ENCODE results near the gene NBR1. TPM values are rescaled to one million over a fixed set of nuclear protein-coding genes. Genes with fewer than 3 reads are reported as not detected.
"Not testable (repeated sequence)": the region's sequence is repeated elsewhere in the genome, so short reads cannot be mapped to it uniquely, and the experiment has no call there.

The NBR1 gene
- total RNA-seq, 3 donors from 2014 or later = 116 to 164 (median 119) TPM

GRCh38 chr17:43226393-43226792 is 55.4 kb downstream of the NBR1 start:
- no peaks in the 10 kb centered on the region for H3K9me3 ChIP-seq
- no peaks in the 10 kb centered on the region for H3K36me3 ChIP-seq (ENCODE audit: low read depth)
- no peaks in the 10 kb centered on the region for H3K4me1 ChIP-seq (ENCODE audit: low read depth)
- ATAC-seq (no peak), DNase-seq (no peak)
- TF ChIP-seq, protein P1, sequence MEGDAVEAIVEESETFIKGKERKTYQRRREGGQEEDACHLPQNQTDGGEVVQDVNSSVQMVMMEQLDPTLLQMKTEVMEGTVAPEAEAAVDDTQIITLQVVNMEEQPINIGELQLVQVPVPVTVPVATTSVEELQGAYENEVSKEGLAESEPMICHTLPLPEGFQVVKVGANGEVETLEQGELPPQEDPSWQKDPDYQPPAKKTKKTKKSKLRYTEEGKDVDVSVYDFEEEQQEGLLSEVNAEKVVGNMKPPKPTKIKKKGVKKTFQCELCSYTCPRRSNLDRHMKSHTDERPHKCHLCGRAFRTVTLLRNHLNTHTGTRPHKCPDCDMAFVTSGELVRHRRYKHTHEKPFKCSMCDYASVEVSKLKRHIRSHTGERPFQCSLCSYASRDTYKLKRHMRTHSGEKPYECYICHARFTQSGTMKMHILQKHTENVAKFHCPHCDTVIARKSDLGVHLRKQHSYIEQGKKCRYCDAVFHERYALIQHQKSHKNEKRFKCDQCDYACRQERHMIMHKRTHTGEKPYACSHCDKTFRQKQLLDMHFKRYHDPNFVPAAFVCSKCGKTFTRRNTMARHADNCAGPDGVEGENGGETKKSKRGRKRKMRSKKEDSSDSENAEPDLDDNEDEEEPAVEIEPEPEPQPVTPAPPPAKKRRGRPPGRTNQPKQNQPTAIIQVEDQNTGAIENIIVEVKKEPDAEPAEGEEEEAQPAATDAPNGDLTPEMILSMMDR (IDR thresholded peaks at IDR 0.05) = no peak
- intact Hi-C loops (cut with DNase I, micrococcal nuclease) = no loop called here
- no peak overlapping the region for H3K4me3 ChIP-seq

GRCh38 chr17:43228020-43228782 is 57.2 kb downstream of the NBR1 start, which contains the start of gene CCDC200:
CCDC200 (minus strand) TSS chr17:43228623; CDS start chr17:43228554, 69 bp downstream.
- H3K4me3 ChIP-seq; H3K9me3 ChIP-seq; ATAC-seq; H3K4me1 ChIP-seq (ENCODE audit: low read depth); intact Hi-C loops (cut with DNase I, micrococcal nuclease); H3K36me3 ChIP-seq (ENCODE audit: low read depth); DNase-seq: not testable (repeated sequence)

GRCh38 chr17:43231205-43232020 is 60.4 kb downstream of the NBR1 start:
- H3K36me3 ChIP-seq (ENCODE audit: low read depth); H3K4me1 ChIP-seq (ENCODE audit: low read depth); H3K9me3 ChIP-seq; DNase-seq; intact Hi-C loops (cut with DNase I, micrococcal nuclease); ATAC-seq; H3K4me3 ChIP-seq: not testable (repeated sequence)

GRCh38 chr17:43232021-43232699 is 61.1 kb downstream of the NBR1 start:
- H3K9me3 ChIP-seq; H3K4me1 ChIP-seq (ENCODE audit: low read depth); intact Hi-C loops (cut with DNase I, micrococcal nuclease): not testable (repeated sequence)

DNA sequence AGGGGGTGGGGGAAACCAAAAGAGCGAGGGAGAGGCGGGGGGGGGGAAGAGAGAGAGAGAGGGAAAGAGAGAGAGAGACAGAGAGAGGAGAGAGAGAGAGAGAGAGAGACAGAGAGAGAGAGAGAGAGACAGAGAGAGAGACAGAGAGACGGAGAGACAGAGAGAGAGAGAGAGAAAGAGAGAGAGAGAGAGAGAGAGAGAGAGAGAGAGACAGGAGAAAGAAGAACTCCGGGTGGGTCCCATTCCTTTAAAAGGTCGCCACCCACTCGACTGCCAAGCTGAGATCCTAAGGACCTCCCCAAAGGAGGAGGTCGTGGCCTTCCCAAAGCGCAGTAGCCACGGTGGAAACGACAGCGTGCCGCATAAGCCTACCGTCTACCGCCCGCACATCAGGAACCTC is 62.2 kb downstream of the NBR1 start:
- DNase-seq; H3K4me1 ChIP-seq (ENCODE audit: low read depth); H3K4me3 ChIP-seq; H3K9me3 ChIP-seq; H3K36me3 ChIP-seq (ENCODE audit: low read depth); intact Hi-C loops (cut with DNase I, micrococcal nuclease); ATAC-seq: not testable (repeated sequence)

More at GRCh38 chr17:43232021-43232699, 61.1 kb downstream of the NBR1 start:
- peak; percentile 56 to 90 (median 78) for DNase-seq
- H3K4me3 ChIP-seq; ATAC-seq; H3K36me3 ChIP-seq (ENCODE audit: low read depth): not testable (repeated sequence)

GRCh38 chr17:43233877-43234276 is 62.9 kb downstream of the NBR1 start, which contains the start of gene RNU2-1:
RNU2-1 (minus strand) TSS chr17:43233977.
- ATAC-seq; H3K4me1 ChIP-seq (ENCODE audit: low read depth); H3K9me3 ChIP-seq; H3K36me3 ChIP-seq (ENCODE audit: low read depth); intact Hi-C loops (cut with DNase I, micrococcal nuclease); DNase-seq; H3K4me3 ChIP-seq: not testable (repeated sequence)

DNA sequence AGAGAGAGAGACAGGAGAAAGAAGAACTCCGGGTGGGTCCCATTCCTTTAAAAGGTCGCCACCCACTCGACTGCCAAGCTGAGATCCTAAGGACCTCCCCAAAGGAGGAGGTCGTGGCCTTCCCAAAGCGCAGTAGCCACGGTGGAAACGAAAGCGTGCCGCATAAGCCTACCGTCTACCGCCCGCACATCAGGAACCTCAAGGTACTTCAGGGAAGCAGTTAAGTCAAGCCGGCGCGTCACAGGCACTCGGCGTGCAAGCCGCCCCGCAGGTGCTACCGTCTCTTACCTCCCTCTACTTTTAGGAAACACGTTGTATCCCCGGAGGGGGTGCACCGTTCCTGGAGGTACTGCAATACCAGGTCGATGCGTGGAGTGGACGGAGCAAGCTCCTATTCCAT is 68.6 kb downstream of the NBR1 start:
- DNase-seq; intact Hi-C loops (cut with DNase I, micrococcal nuclease); H3K36me3 ChIP-seq (ENCODE audit: low read depth); H3K9me3 ChIP-seq; H3K4me3 ChIP-seq; H3K4me1 ChIP-seq (ENCODE audit: low read depth): not testable (repeated sequence)
- ATAC-seq = peak; percentile 17

DNA sequence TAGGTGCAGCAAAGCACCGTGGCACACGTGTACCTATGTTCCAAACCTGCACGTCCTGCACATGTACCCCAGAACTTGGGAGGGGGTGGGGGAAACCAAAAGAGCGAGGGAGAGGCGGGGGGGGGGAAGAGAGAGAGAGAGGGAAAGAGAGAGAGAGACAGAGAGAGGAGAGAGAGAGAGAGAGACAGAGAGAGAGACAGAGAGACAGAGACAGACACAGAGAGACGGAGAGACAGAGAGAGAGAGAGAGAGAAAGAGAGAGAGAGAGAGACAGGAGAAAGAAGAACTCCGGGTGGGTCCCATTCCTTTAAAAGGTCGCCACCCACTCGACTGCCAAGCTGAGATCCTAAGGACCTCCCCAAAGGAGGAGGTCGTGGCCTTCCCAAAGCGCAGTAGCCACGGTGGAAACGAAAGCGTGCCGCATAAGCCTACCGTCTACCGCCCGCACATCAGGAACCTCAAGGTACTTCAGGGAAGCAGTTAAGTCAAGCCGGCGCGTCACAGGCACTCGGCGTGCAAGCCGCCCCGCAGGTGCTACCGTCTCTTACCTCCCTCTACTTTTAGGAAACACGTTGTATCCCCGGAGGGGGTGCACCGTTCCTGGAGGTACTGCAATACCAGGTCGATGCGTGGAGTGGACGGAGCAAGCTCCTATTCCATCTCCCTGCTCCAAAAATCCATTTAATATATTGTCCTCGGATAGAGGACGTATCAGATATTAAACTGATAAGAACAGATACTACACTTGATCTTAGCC is 69.8 kb downstream of the NBR1 start:
- intact Hi-C loops (cut with DNase I, micrococcal nuclease); H3K4me3 ChIP-seq; H3K4me1 ChIP-seq (ENCODE audit: low read depth); H3K9me3 ChIP-seq; H3K36me3 ChIP-seq (ENCODE audit: low read depth); DNase-seq: not testable (repeated sequence)
- ATAC-seq = peak; percentile 30

GRCh38 chr17:43246456-43246855 is 75.4 kb downstream of the NBR1 start:
- ATAC-seq; DNase-seq; H3K4me1 ChIP-seq (ENCODE audit: low read depth); intact Hi-C loops (cut with DNase I, micrococcal nuclease); H3K4me3 ChIP-seq; H3K36me3 ChIP-seq (ENCODE audit: low read depth); H3K9me3 ChIP-seq: not testable (repeated sequence)
